GM19351 (cell line): ENCODE measurements around the gene ELAVL2.

Experiments
- ATAC-seq: cut with Tn5 transposase; IDR thresholded peaks from one replicate; pipeline ENCODE4 v1.9.1; 2021; ENCODE audit warnings: mild to moderate bottlenecking, moderate library complexity; ENCODE audit not compliant: unreplicated experiment

ELAVL2 gene

DNA sequence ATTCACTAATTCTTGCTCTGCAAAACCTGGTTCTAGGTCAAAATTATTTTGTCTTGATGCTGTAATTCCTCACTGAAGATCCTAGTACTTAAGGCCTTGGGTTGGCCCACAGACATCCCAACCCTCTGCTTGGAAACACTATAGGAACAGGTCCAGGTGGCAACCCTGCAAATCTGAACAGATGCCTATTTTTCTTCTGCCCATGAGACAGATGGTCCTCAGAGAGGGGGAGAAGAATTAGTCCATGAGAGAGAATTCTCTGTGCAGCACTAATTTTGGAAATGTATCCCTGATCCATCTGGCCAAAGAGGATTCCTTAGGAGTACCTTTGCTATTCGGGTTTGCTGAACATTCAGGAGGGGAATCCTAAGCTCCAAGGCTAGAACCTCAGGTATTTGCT is 156.3 kb downstream of the ELAVL2 start:
- no peak for ATAC-seq

GRCh38 chr9:23665635-23666034 is 160.4 kb downstream of the ELAVL2 start:
- ATAC-seq: no peak

DNA sequence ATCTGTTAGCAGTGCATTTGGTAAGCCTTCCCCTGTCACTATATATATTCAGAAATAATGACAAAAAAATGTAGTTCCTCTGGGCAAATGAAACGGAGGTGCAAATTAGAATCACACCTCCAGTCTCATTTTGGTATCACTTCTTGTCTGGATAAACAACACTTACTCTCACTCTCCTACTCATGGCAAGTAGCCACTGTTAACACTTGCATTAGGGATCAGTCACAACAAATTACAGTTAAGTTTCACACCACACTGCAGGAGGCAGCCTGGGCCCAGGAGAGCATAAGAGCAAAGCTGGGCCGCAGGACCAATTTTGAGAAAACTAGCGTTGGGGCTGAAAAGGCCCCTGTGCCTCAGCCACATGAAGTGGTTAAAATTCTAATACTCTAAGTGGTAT is 161.0 kb downstream of the ELAVL2 start:
- no peak for ATAC-seq

DNA sequence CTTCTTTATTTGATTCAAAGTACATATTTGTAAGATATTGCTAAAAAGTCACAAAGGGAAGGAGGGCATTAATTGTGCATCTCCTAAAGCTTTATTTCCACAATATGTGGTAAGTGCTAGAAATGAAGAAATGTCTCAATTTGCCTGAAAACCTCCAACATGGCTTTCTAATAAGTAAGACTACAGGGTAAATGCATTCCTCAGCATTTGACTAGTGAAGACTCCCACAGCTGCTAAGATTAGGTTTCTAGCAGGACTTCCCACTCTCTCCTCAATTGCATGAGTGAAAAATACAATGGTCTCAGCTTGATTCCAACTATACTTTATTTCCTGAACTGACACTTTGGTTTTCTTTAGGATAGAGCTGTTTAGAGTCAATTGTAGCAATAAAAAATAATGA is 162.1 kb downstream of the ELAVL2 start:
- ATAC-seq: no peak

GRCh38 chr9:23663536-23663935 is 162.5 kb downstream of the ELAVL2 start:
- ATAC-seq: no peak

DNA sequence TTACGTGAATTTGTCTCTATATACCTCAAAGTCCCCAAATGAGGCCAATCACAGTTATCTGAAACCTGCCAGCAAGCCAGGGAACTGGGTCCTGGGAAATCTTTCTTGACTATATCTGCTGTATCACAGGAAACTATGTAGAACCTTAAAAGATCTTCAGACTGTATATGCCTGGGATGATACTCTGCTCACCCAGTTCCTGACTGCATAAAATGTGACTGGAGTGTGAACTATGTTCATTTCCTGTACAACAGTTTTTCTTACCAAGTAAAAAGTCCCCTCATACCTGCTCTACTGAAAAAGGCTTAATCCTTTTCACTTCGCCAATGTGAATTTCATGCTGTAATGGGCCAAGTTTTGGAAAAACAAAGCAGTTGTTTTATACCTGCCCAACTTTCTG is 162.9 kb downstream of the ELAVL2 start:
- ATAC-seq: no peak

GRCh38 chr9:23662320-23662719 is 163.7 kb downstream of the ELAVL2 start:
- ATAC-seq: no peak

- no peak for ATAC-seq
Measured at GRCh38 chr9:23659346-23660006, 166.6 kb downstream of the ELAVL2 start.

- ATAC-seq: no peak
Measured at GRCh38 chr9:23658376-23659258, 167.4 kb downstream of the ELAVL2 start.

GRCh38 chr9:23651051-23651450 is 175.0 kb downstream of the ELAVL2 start:
- ATAC-seq: no peak

- no peak for ATAC-seq
Measured at GRCh38 chr9:23648651-23649050, 177.4 kb downstream of the ELAVL2 start.

DNA sequence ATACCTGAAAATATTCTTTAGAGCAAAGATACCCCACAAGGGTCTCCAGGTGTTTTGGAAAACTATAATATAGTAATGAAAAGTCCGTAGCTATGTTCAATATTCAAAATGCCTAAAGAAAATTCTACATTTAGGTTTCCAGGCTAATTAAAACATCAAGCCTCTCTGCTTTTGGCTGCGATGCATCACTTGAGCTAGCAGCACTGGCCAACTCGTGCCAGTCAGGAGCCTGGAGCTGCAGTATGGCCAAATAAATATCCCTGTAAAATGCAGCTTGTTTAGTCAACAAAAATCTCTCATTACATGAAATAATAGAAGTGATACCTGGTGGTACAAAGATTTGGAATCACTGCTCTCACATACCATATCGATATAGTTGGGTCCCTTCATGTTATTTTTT is 181.1 kb downstream of the ELAVL2 start:
- ATAC-seq: no peak

- no peak for ATAC-seq
Measured at GRCh38 chr9:23644326-23644725, 181.7 kb downstream of the ELAVL2 start.

- ATAC-seq: no peak
Measured at GRCh38 chr9:23643656-23644258, 182.3 kb downstream of the ELAVL2 start.
